Natural killer cell (primary cell): ENCODE data around the gene RNF13. TPM values are rescaled to one million over a fixed set of nuclear protein-coding genes. Genes with fewer than 3 reads are reported as not detected.
A peak's percentile ranks its signal among the peaks of the same experiment; 100 is the strongest.

Experiments
- ATAC-seq, 3 donors: fragments of 150-1000 bp in 2 of 3; fragments of 200-7000 bp in 1 of 3; cut with Tn5 transposase; 1 replicate in 1 of 3; 2 replicates in 2 of 3; pipeline ENCODE4 v1.10.0; 2021; ENCODE audit warnings: mild to moderate bottlenecking in 2 of 3, moderate library complexity in 2 of 3
- DNase-seq, 2 donors: peaks; one replicate each; pipeline versions ENCODE4 v3.0.0 to v3.0.0-alpha.2; 2013 to 2021; ENCODE audit warnings: mixed read lengths in 1 of 2
- H3K27ac ChIP-seq: one replicate; pipeline ENCODE4 v1.5.1; 2013; ENCODE audit warnings: mild to moderate bottlenecking, low read length
- H3K27me3 ChIP-seq: one replicate; pipeline ENCODE4 v1.6.1; 2013; ENCODE audit warnings: low read length; ENCODE audit not compliant: control insufficient read depth, insufficient read depth
- H3K36me3 ChIP-seq: one replicate; pipeline ENCODE4 v1.6.1; 2013; ENCODE audit warnings: low read length; ENCODE audit not compliant: control insufficient read depth, insufficient read depth
- H3K4me1 ChIP-seq: one replicate; pipeline ENCODE4 v1.6.1; 2013; ENCODE audit warnings: low read length; ENCODE audit not compliant: control insufficient read depth, insufficient read depth
- H3K4me3 ChIP-seq: one replicate; pipeline ENCODE4 v1.5.1; 2013; ENCODE audit warnings: low read length
- H3K9me3 ChIP-seq: one replicate; pipeline ENCODE4 v1.6.1; 2013; ENCODE audit warnings: low read length; ENCODE audit not compliant: control insufficient read depth, insufficient read depth
- H3K27ac Mint-ChIP-seq, 2 donors: one replicate each; pipeline ENCODE4 v1.8.0; 2022; ENCODE audit warnings: mild to moderate bottlenecking in 2 of 2, mixed read lengths in 2 of 2, moderate library complexity in 1 of 2
- H3K27me3 Mint-ChIP-seq, 2 donors: one replicate each; pipeline ENCODE4 v1.8.0; 2022; ENCODE audit warnings: low read depth in 2 of 2, mixed read lengths in 2 of 2
- H3K36me3 Mint-ChIP-seq: one replicate; pipeline ENCODE4 v1.8.0; 2022; ENCODE audit warnings: mixed read lengths
- H3K4me1 Mint-ChIP-seq, 2 donors: one replicate each; pipeline ENCODE4 v1.8.0; 2022; ENCODE audit warnings: mixed read lengths in 2 of 2
- H3K4me3 Mint-ChIP-seq: one replicate; pipeline ENCODE4 v1.8.0; 2022; ENCODE audit warnings: mild to moderate bottlenecking, moderate library complexity, mixed read lengths
- H3K9me3 Mint-ChIP-seq, 2 donors: one replicate each; pipeline ENCODE4 v1.8.0; 2022; ENCODE audit warnings: mixed read lengths in 2 of 2
- WGBS: methylation state at CpG from one replicate; pipeline ENCODE4 v1.1.7; 2013; ENCODE audit warnings: missing lambda C conversion rate; ENCODE audit not compliant: insufficient coverage; 5-methylcytosine and 5-hydroxymethylcytosine counted together
- intact Hi-C: fragments of 100-400 bp; cut with micrococcal nuclease; formaldehyde crosslinking; loops from one replicate; pipeline ENCODE4 v1.14.2; 2022
- total RNA-seq, 4 donors: library from RNA; stranded (reverse); fragments of 120-200 nt in 1 of 4; gene quantifications; one replicate each; pipeline versions ENCODE4 v1.2.3 to v1.2.4, GENCODE V29; 2013 to 2022
- TF ChIP-seq, protein P1 (sequence below): fragments of 200-600 bp; IDR thresholded peaks from one replicate; pipeline ENCODE4 v1.8.0; 2022; ENCODE audit warnings: antibody characterized with exemption

RNF13 gene
- total RNA-seq, 3 donors from 2014 or later (not counting 1 experiment from before 2014, with no cell fraction given): 57.4 to 69.7 (median 66.6) TPM

DNA sequence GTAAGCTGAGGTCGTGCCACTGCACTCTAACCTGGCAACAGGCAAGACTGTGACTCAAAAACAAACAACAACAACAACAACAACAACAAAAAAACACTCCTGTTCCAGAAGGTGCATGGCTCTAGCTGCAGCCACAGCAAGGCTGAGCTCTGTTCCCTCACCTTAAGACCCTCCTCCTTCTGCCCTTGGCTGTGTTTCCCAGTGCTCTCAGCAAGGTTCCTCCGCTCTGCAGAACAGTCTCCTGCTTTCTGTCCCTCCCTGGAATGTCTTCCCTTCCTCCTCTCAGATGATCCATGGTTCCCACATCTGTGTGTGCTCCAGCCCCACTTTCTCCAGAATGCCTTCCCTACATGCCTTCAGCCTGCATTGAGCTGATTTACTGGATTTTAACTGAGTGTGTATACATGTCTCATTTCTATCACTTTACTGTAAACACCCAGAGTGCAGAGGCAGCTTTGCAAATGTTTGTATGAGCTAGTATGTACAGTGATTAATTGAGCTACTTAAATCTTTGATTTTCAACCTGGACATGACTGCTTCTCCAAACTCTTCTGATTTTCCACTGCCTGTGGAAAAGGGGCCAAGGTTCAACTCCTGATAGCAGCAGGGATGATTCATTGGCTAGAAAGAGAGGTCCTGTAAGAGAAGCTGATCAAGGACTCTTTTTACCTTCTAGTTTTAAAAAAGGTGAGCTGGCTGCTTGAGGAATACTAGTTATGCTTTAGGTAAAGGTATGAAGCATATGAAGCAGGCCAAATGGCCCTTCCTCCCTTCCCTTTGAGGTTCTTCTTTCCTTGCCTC is 35.4 kb upstream of the RNF13 start:
- Histone ChIP-seq H3K4me1 (no peaks in the 10 kb centered on the region), H3K27ac (no peak overlapping the region), H3K27me3 (no peaks in the 10 kb centered on the region), H3K4me3 (no peak overlapping the region), H3K9me3 (no peaks in the 10 kb centered on the region), H3K36me3 (no peaks in the 10 kb centered on the region)
- Mint-ChIP-seq H3K36me3 (no peaks in the 10 kb centered on the region), H3K27ac (no peak overlapping the region), H3K4me1 (peaks cover 0 to 6% of the 10 kb centered on the region in 2 donors), H3K27me3 (peaks cover 6 to 19% of the 10 kb centered on the region in 2 donors), H3K4me3 (no peak overlapping the region), H3K9me3 (no peaks in the 10 kb centered on the region)
- TF ChIP-seq, protein P1, sequence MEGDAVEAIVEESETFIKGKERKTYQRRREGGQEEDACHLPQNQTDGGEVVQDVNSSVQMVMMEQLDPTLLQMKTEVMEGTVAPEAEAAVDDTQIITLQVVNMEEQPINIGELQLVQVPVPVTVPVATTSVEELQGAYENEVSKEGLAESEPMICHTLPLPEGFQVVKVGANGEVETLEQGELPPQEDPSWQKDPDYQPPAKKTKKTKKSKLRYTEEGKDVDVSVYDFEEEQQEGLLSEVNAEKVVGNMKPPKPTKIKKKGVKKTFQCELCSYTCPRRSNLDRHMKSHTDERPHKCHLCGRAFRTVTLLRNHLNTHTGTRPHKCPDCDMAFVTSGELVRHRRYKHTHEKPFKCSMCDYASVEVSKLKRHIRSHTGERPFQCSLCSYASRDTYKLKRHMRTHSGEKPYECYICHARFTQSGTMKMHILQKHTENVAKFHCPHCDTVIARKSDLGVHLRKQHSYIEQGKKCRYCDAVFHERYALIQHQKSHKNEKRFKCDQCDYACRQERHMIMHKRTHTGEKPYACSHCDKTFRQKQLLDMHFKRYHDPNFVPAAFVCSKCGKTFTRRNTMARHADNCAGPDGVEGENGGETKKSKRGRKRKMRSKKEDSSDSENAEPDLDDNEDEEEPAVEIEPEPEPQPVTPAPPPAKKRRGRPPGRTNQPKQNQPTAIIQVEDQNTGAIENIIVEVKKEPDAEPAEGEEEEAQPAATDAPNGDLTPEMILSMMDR: no peak
- DNase-seq (no peak), ATAC-seq (no peak)
- 84% methylated on average over 2 of the region's 2 CpGs for WGBS
- intact Hi-C loops: no loop called here

- 28% methylated on average over 3 of the region's 4 CpGs for WGBS
- H3K9me3 Mint-ChIP-seq: no peaks in the 10 kb centered on the region
- peaks cover 0 to 6% of the 10 kb centered on the region in 2 donors for H3K4me1 Mint-ChIP-seq
- no peaks in the 10 kb centered on the region for H3K36me3 Mint-ChIP-seq
- no peaks in the 10 kb centered on the region for H3K36me3 ChIP-seq
- TF ChIP-seq, protein P1: no peak
- peaks cover 4 to 36% of the 10 kb centered on the region in 2 donors for H3K27me3 Mint-ChIP-seq
- no peak overlapping the region for H3K4me3 Mint-ChIP-seq
- no peak overlapping the region for H3K27ac Mint-ChIP-seq
- intact Hi-C loops: no loop called here
- H3K9me3 ChIP-seq: no peaks in the 10 kb centered on the region
- peak overlapping the region; percentile 18 for H3K27ac ChIP-seq
- DNase-seq: no peak
- ATAC-seq: no peak
- H3K4me3 ChIP-seq: no peak overlapping the region
- no peaks in the 10 kb centered on the region for H3K27me3 ChIP-seq
- H3K4me1 ChIP-seq: no peaks in the 10 kb centered on the region
Measured at GRCh38 chr3:149781211-149781610, 31.8 kb upstream of the RNF13 start.

- Histone ChIP-seq H3K27ac (no peak overlapping the region), H3K9me3 (no peaks in the 10 kb centered on the region), H3K4me1 (no peaks in the 10 kb centered on the region), H3K27me3 (no peaks in the 10 kb centered on the region), H3K36me3 (no peaks in the 10 kb centered on the region), H3K4me3 (no peak overlapping the region)
- H3K27me3 Mint-ChIP-seq: peaks cover 7 to 36% of the 10 kb centered on the region in 2 donors
- intact Hi-C loops: no loop called here
- WGBS: 92% methylated on average over 3 of the region's 3 CpGs
- no peak for ATAC-seq
- peaks cover 0 to 6% of the 10 kb centered on the region in 2 donors for H3K4me1 Mint-ChIP-seq
- no peak overlapping the region for H3K27ac Mint-ChIP-seq
- TF ChIP-seq, protein P1: no peak
- H3K9me3 Mint-ChIP-seq: no peaks in the 10 kb centered on the region
- DNase-seq: no peak
- no peaks in the 10 kb centered on the region for H3K36me3 Mint-ChIP-seq
- no peak overlapping the region for H3K4me3 Mint-ChIP-seq
Measured at GRCh38 chr3:149781741-149782140, 31.3 kb upstream of the RNF13 start.

DNA sequence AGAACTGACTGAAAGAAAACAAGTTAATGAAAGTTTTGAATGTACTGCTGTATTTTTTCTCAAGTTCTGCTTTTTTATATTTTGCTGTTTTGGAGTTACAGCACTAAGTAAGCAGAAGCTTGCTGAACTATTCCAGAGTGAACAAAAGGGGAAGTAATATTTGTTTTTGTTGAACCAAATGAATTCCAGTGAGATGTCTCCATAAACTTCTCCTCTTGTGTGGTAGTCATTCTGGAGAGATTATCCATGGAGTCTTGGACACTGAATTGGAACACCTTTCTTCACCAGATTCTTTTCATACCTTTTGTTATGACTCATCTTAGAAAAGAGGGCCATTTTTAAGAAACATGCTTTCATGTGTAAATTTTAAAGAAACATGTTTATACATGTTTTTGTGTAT is 29.4 kb upstream of the RNF13 start:
- no peak overlapping the region for H3K4me3 ChIP-seq
- H3K27me3 Mint-ChIP-seq: peaks cover 8 to 27% of the 10 kb centered on the region in 2 donors
- no peak for ATAC-seq
- TF ChIP-seq, protein P1: no peak
- H3K9me3 ChIP-seq: no peaks in the 10 kb centered on the region
- H3K27me3 ChIP-seq: no peaks in the 10 kb centered on the region
- H3K36me3 Mint-ChIP-seq: no peaks in the 10 kb centered on the region
- H3K4me1 Mint-ChIP-seq: peaks cover 0 to 6% of the 10 kb centered on the region in 2 donors
- H3K27ac Mint-ChIP-seq: no peak overlapping the region
- H3K36me3 ChIP-seq: no peaks in the 10 kb centered on the region
- H3K4me3 Mint-ChIP-seq: no peak overlapping the region
- no peaks in the 10 kb centered on the region for H3K4me1 ChIP-seq
- H3K9me3 Mint-ChIP-seq: no peaks in the 10 kb centered on the region
- no peak for DNase-seq
- H3K27ac ChIP-seq: no peak overlapping the region
- intact Hi-C loops: no loop called here
